ENCODE data around the gene EPS8L2. TPM values are rescaled to one million over a fixed set of nuclear protein-coding genes. Genes with fewer than 3 reads are reported as not detected.

Gene EPS8L2
- total RNA-seq, 1 experiment from 2014 or later = 119 TPM

DNA sequence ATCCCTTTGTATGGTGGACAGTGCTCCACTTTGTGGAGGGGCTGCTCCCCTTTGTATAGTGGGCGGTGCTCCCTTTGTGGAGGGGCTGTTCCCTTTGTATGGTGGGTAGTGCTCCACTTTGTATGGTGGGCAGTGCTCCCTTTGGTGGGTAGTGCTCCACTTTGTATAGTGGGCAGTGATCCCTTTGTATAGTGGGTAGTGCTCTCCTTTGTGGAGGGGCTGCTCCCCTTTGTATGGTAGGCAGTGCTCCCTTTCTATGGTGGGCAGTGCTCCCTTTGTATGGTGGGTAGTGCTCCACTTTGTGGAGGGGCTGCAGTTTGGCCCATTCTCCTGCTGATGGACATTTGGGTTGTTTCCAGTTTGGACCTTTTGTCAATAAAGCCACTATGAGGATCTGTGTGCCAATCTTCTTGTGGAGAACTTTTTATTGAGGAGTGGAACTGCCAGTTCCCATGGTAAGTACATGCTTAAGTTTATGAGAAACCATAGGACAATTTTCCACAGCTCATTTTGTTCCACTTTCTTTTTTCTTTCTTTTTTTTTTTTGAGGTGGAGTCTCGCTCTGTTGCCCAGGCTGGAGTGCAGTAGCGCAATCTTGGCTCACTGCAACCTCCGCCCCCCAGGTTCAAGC lies 36.7 kb downstream of the EPS8L2 start:
- Mint-ChIP-seq H3K4me1 (ENCODE audit: insufficient read depth, unreplicated experiment) (peaks cover 4% of the 10 kb centered on the region), H3K4me3 (ENCODE audit: unreplicated experiment) (no peak overlapping the region), H3K27ac (ENCODE audit: low read depth, unreplicated experiment) (no peak overlapping the region), H3K9me3 (ENCODE audit: unreplicated experiment) (no peaks in the 10 kb centered on the region), H3K27me3 (ENCODE audit: insufficient read depth, unreplicated experiment) (no peaks in the 10 kb centered on the region), H3K36me3 (ENCODE audit: insufficient read depth, unreplicated experiment) (no peaks in the 10 kb centered on the region)
- no TSS peak for BruUV-seq (replicated peaks)
- no peak for DNase-seq (ENCODE audit: unreplicated experiment)
- ChIA-PET CTCF (interaction anchor here (1.1 to 1.4 kb wide), 2 partner anchors 10 to 16 kb away, joined by 3 to 4 read pairs; no protein-coding TSS in a partner anchor), POLR2A (interaction anchor here (0.7 kb wide), 1 partner anchor 270 kb away, joined by 3 read pairs; no protein-coding TSS in a partner anchor)
- intact Hi-C loops (cut with micrococcal nuclease) = no loop called here
- TF ChIP-seq, protein P1, sequence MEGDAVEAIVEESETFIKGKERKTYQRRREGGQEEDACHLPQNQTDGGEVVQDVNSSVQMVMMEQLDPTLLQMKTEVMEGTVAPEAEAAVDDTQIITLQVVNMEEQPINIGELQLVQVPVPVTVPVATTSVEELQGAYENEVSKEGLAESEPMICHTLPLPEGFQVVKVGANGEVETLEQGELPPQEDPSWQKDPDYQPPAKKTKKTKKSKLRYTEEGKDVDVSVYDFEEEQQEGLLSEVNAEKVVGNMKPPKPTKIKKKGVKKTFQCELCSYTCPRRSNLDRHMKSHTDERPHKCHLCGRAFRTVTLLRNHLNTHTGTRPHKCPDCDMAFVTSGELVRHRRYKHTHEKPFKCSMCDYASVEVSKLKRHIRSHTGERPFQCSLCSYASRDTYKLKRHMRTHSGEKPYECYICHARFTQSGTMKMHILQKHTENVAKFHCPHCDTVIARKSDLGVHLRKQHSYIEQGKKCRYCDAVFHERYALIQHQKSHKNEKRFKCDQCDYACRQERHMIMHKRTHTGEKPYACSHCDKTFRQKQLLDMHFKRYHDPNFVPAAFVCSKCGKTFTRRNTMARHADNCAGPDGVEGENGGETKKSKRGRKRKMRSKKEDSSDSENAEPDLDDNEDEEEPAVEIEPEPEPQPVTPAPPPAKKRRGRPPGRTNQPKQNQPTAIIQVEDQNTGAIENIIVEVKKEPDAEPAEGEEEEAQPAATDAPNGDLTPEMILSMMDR (IDR thresholded peaks at IDR 0.05; ENCODE audit: unreplicated experiment) = no peak

DNA sequence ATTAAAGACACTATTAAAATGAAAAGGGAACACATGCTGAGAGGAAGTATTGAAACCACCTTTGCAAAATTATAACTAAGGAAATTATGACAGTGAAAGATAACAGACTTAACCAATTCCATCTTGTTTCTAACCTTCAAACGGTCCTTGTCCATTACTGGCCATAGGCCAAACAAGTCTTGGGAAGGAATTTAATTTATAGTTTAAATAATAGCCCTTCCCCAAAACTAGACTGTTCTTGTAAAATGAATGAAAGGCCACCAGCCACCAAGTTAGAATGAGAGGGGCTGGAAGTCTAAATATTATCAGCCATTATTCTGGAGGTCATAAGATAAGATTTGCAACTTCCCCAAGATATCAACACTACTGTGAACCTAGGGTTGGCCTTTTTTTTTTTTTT lies 39.4 kb downstream of the EPS8L2 start:
- CTCF ChIA-PET = no interaction called here

DNA sequence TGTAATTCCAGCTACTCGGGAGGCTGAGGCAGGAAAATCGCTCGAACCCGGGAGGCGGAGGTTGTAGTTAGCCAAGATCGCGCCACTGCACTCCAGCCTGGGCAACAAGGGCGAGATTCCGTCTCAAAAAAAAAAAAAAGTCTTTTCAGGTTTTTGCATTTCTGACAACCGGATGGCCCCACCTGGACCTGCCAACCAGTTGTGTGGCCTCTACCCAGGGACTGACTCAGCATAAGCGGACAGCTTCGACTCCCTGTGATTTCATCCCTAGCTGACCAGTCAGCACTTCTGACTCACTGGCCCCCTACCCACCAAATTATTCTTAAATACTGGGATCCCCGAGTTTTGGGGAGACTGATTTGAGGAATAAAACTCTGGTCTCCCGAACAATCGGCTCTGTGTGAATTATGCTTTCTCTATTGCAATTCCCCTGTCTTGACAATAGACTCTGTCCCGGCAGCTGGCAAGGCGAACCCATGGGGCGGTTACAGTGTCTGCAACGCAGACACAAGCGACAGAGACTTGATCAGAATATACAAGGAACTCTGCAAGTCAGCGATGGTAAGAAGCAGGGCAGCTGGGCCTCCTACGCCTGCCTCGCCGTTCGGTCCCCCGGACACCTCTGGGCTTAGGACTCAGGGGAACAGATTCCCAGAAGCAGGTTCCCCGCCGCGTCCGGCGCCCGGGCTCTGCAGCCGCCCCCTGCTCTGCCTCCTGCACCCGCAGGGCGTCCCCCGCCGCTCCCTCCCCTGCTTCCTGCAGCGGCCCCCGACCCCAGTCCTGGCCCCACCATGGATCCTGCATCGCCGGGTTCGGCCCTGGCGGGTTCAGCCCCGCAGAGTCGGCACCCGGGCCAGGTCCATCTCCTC lies 40.5 kb downstream of the EPS8L2 start:
- Mint-ChIP-seq H3K9me3 (ENCODE audit: unreplicated experiment) (no peaks in the 10 kb centered on the region), H3K36me3 (ENCODE audit: insufficient read depth, unreplicated experiment) (peaks cover under 1% of the 10 kb centered on the region), H3K27me3 (ENCODE audit: insufficient read depth, unreplicated experiment) (no peaks in the 10 kb centered on the region), H3K4me3 (ENCODE audit: unreplicated experiment) (peak overlapping the region; percentile 82), H3K27ac (ENCODE audit: low read depth, unreplicated experiment) (peak overlapping the region; percentile 63), H3K4me1 (ENCODE audit: insufficient read depth, unreplicated experiment) (peaks cover 4% of the 10 kb centered on the region)
- intact Hi-C loops (cut with micrococcal nuclease) = loop anchor here (2.0 kb wide), 1 partner anchor 18 kb away; no protein-coding TSS in a partner anchor
- no TSS peak for BruUV-seq (replicated peaks)
- peak; percentile 41 for DNase-seq (ENCODE audit: unreplicated experiment)
- TF ChIP-seq, protein P1 (IDR thresholded peaks at IDR 0.05; ENCODE audit: unreplicated experiment) = no peak
- CTCF ChIA-PET = interaction anchor here (0.7 to 3.3 kb wide), 8 partner anchors 8 to 83 kb away, joined by 3 to 18 read pairs (median 4); no protein-coding TSS in a partner anchor
- POLR2A ChIA-PET = interaction anchor here (0.6 to 5.6 kb wide), 15 partner anchors 15 to 183 kb away, joined by 3 to 125 read pairs (median 9); partner anchors contain the start of genes DEAF1, EPS8L2, GATD1 and PNPLA2

More for the DNA sequence above, 39.4 kb downstream of the EPS8L2 start:
- Mint-ChIP-seq H3K27me3 (ENCODE audit: insufficient read depth, unreplicated experiment) (no peaks in the 10 kb centered on the region), H3K9me3 (ENCODE audit: unreplicated experiment) (no peaks in the 10 kb centered on the region), H3K36me3 (ENCODE audit: insufficient read depth, unreplicated experiment) (no peaks in the 10 kb centered on the region), H3K4me1 (ENCODE audit: insufficient read depth, unreplicated experiment) (peaks cover 4% of the 10 kb centered on the region), H3K27ac (ENCODE audit: low read depth, unreplicated experiment) (no peak overlapping the region), H3K4me3 (ENCODE audit: unreplicated experiment) (no peak overlapping the region)
- intact Hi-C loops (cut with micrococcal nuclease) = no loop called here
- no TSS peak for BruUV-seq (replicated peaks)
- POLR2A ChIA-PET = interaction anchor here (0.6 to 4.3 kb wide), 7 partner anchors 9 to 52 kb away, joined by 3 to 64 read pairs (median 7); partner anchors contain the start of genes DEAF1 and TMEM80
- TF ChIP-seq, protein P1 (IDR thresholded peaks at IDR 0.05; ENCODE audit: unreplicated experiment) = no peak
- no peak for DNase-seq (ENCODE audit: unreplicated experiment)
